Mucosa of descending colon (tissue), 3 donors: ENCODE data around the gene OR6N1. TPM values are rescaled to one million over a fixed set of nuclear protein-coding genes. Genes with fewer than 3 reads are reported as not detected.

ENCODE experiments used
- ATAC-seq: fragments of 200-7000 bp; cut with Tn5 transposase; one replicate; pipeline ENCODE4 v1.9.1; 2020; ENCODE audit warnings: mild to moderate bottlenecking, moderate library complexity
- DNase-seq, 3 donors: peaks; one replicate each; pipeline ENCODE4 v3.0.0-alpha.2; 2020
- H3K36me3 ChIP-seq: fragments of 200-600 bp; one replicate; pipeline ENCODE4 v1.8.0; 2021; ENCODE audit warnings: low read depth, mild to moderate bottlenecking
- H3K4me1 ChIP-seq: fragments of 200-600 bp; one replicate; pipeline ENCODE4 v1.8.0; 2021; ENCODE audit warnings: low read depth, mild to moderate bottlenecking
- H3K4me3 ChIP-seq: fragments of 200-600 bp; one replicate; pipeline ENCODE4 v1.8.0; 2021; ENCODE audit warnings: mild to moderate bottlenecking
- H3K9me3 ChIP-seq: fragments of 200-600 bp; one replicate; pipeline ENCODE4 v1.8.0; 2021; ENCODE audit warnings: mild to moderate bottlenecking
- intact Hi-C, 2 donors: fragments of 100-400 bp; cut with DNase I in 1 of 2; cut with micrococcal nuclease in 1 of 2; formaldehyde crosslinking; loops; one replicate each; pipeline versions ENCODE4 v1.11.0 to v1.11.1; 2022; cut with DNase I, micrococcal nuclease
- total RNA-seq, 3 donors: library from RNA; stranded (reverse); fragmentation: NEBNext Ultra II Directional in 2 of 3; extraction: Animal tissue kit (Norgen Biotek cat#: 25700) in 2 of 3; gene quantifications; one replicate each; pipeline versions ENCODE4 v1.2.1 to v1.2.4, GENCODE V29; 2021 to 2023
- TF ChIP-seq, protein P1 (sequence below): fragments of 200-600 bp; IDR thresholded peaks from one replicate; pipeline ENCODE4 v1.8.0; 2022; ENCODE audit warnings: antibody characterized with exemption, mild to moderate bottlenecking
- donor health status: DM: no; HTN: no; CAD: no; lungs with moderate emphysema.
- donor health status: DM: no; HTN: no; CAD: no.
- donor health status: DM: no; HTN: yes; CAD: no.

Gene OR6N1
- total RNA-seq, 3 donors from 2014 or later, result not detected

DNA sequence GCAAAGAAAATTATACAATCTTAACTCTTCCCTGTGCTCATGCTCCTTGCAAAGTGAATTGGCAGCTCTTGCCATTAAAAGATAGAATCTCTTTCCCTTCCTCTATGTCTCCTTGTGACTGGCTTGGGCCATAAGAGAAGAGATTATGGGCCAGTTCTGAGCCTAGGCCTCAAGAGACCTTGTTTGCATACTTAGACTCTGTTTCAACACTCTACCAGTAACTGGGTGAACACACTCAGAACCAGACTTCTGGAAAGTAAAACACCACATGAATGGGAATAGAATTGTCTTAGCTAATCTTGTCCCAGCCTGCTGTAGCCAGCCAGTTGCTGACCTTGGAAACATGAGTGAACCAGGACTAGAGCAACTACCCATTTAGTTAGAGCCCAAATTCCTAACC is 36.1 kb downstream of the OR6N1 start:
- Histone ChIP-seq H3K9me3 (no peaks in the 10 kb centered on the region), H3K4me3 (no peak overlapping the region), H3K36me3 (no peaks in the 10 kb centered on the region), H3K4me1 (no peaks in the 10 kb centered on the region)
- DNase-seq (no peak), ATAC-seq (no peak)
- TF ChIP-seq, protein P1, sequence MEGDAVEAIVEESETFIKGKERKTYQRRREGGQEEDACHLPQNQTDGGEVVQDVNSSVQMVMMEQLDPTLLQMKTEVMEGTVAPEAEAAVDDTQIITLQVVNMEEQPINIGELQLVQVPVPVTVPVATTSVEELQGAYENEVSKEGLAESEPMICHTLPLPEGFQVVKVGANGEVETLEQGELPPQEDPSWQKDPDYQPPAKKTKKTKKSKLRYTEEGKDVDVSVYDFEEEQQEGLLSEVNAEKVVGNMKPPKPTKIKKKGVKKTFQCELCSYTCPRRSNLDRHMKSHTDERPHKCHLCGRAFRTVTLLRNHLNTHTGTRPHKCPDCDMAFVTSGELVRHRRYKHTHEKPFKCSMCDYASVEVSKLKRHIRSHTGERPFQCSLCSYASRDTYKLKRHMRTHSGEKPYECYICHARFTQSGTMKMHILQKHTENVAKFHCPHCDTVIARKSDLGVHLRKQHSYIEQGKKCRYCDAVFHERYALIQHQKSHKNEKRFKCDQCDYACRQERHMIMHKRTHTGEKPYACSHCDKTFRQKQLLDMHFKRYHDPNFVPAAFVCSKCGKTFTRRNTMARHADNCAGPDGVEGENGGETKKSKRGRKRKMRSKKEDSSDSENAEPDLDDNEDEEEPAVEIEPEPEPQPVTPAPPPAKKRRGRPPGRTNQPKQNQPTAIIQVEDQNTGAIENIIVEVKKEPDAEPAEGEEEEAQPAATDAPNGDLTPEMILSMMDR, result no peak
- intact Hi-C loops, result no loop called here

DNA sequence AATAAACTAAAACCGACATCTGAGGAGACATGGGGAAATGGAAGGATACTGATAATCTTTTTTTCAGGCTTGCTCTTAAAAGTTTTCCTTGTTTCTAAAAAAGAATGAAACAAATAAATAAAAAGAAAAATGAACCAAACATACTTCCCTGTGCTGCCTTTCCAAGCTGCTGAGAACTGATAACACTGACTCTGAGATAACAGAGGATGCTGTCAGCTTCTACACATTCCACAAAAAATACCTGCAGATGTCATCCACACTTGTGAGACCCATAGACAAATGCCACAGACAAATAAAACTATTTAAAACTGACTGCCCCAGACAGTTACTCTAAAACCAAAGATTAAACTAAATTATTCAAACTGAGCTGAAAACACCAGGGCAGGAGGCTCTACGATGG is 39.5 kb downstream of the OR6N1 start:
- ATAC-seq (no peak), DNase-seq (no peak)
- Histone ChIP-seq H3K4me1 (no peaks in the 10 kb centered on the region), H3K9me3 (no peaks in the 10 kb centered on the region), H3K4me3 (no peak overlapping the region), H3K36me3 (no peaks in the 10 kb centered on the region)
- intact Hi-C loops, result no loop called here
- TF ChIP-seq, protein P1, result no peak

- no peaks in the 10 kb centered on the region for H3K9me3 ChIP-seq
- H3K4me1 ChIP-seq, result no peaks in the 10 kb centered on the region
- no peaks in the 10 kb centered on the region for H3K36me3 ChIP-seq
- DNase-seq (no peak), ATAC-seq (no peak)
- intact Hi-C loops, result no loop called here
- TF ChIP-seq, protein P1, result no peak
- no peak overlapping the region for H3K4me3 ChIP-seq
Measured at GRCh38 chr1:158731707-158732106, 40.3 kb downstream of the OR6N1 start.

GRCh38 chr1:158730453-158730852 is 41.5 kb downstream of the OR6N1 start:
- Histone ChIP-seq H3K4me1 (no peaks in the 10 kb centered on the region), H3K36me3 (no peaks in the 10 kb centered on the region), H3K9me3 (no peaks in the 10 kb centered on the region), H3K4me3 (no peak overlapping the region)
- intact Hi-C loops, result no loop called here
- no peak for DNase-seq
- TF ChIP-seq, protein P1, result no peak
- no peak for ATAC-seq

DNA sequence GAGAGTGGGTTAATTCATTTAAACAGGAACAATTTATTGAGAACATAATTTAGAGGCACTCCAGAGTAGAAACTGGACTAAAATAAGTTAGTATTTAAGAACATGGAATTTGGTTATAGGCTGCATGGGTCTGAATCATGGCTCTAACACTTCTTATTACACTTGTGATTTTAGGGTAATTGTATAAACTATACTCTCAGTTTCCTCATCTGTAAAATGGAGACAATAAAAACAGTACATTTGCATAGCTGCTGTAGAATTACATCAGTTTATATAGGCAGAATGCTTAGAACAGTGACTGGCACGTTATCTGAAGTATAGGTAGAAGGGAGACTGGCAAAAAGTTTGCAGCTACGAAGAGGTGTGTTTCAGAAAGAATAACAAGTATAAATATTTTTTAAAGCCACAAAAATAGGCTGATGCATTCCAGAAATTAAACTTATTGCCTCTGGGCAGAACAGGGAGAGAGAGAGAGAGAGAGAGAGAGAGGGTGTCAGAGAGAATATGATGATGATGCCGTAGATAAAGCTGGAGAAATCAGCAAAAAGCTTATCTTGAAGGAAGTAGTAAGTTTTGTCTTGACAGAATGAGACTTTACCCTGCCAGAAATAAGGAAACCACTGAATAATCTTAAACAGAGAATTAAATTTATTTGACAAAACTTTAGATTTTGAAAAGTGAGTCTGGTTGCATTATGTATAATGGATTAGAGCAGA is 43.3 kb downstream of the OR6N1 start:
- no peaks in the 10 kb centered on the region for H3K4me1 ChIP-seq
- DNase-seq (no peak), ATAC-seq (no peak)
- TF ChIP-seq, protein P1, result no peak
- intact Hi-C loops, result no loop called here
- no peak overlapping the region for H3K4me3 ChIP-seq
- H3K9me3 ChIP-seq, result no peaks in the 10 kb centered on the region
- H3K36me3 ChIP-seq, result no peaks in the 10 kb centered on the region

DNA sequence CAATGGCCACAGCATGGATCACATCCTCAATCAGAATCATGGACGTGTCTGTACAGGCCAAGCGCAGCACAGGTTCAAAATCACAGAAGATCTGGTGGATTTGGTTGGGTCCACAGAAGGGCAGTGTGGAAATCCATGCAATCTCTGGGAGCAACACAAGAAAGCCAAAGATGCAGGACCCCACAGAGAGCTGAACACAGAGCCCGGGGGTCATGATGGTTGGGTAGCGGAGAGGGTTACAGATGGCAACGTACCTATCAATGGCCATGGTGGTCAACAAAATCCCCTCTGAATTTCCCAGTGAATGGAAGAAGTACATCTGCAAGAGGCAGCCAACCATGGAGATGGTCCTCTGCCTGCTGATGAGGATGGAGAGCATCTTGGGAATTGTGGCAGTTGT is 47.6 kb downstream of the OR6N1 start:
- ATAC-seq (no peak), DNase-seq (no peak)
- Histone ChIP-seq H3K36me3 (no peaks in the 10 kb centered on the region), H3K9me3 (no peaks in the 10 kb centered on the region), H3K4me1 (no peaks in the 10 kb centered on the region), H3K4me3 (no peak overlapping the region)
- intact Hi-C loops, result no loop called here
- TF ChIP-seq, protein P1, result no peak
